Measurements from ENCODE around the gene PLCL2. TPM values are rescaled to one million over a fixed set of nuclear protein-coding genes. Genes with fewer than 3 reads are reported as not detected.

The PLCL2 gene
- total and polyA plus RNA-seq, 2 experiments from 2014 or later = 1.6 to 9.7 TPM

DNA sequence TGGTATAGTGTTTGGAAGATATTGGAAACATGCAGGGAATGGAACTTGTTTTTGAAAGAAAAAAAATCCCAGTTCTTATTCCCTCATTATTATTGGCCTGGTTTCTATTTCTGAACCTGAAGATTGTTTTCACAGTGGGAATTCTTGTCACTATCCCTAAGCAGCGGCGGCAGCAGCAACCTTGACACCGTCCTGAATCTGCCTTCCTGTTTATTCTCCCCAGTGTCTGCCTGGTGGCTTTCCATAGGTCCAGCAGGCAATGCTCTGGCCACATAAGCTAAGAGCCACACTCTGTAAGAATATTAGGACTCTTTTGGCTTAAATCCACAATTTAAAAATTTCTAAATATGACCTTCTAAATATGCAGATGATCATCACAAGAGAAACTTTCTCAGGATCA, 178.0 kb downstream of the PLCL2 start (continued):
- TF ChIP-seq, protein P1, sequence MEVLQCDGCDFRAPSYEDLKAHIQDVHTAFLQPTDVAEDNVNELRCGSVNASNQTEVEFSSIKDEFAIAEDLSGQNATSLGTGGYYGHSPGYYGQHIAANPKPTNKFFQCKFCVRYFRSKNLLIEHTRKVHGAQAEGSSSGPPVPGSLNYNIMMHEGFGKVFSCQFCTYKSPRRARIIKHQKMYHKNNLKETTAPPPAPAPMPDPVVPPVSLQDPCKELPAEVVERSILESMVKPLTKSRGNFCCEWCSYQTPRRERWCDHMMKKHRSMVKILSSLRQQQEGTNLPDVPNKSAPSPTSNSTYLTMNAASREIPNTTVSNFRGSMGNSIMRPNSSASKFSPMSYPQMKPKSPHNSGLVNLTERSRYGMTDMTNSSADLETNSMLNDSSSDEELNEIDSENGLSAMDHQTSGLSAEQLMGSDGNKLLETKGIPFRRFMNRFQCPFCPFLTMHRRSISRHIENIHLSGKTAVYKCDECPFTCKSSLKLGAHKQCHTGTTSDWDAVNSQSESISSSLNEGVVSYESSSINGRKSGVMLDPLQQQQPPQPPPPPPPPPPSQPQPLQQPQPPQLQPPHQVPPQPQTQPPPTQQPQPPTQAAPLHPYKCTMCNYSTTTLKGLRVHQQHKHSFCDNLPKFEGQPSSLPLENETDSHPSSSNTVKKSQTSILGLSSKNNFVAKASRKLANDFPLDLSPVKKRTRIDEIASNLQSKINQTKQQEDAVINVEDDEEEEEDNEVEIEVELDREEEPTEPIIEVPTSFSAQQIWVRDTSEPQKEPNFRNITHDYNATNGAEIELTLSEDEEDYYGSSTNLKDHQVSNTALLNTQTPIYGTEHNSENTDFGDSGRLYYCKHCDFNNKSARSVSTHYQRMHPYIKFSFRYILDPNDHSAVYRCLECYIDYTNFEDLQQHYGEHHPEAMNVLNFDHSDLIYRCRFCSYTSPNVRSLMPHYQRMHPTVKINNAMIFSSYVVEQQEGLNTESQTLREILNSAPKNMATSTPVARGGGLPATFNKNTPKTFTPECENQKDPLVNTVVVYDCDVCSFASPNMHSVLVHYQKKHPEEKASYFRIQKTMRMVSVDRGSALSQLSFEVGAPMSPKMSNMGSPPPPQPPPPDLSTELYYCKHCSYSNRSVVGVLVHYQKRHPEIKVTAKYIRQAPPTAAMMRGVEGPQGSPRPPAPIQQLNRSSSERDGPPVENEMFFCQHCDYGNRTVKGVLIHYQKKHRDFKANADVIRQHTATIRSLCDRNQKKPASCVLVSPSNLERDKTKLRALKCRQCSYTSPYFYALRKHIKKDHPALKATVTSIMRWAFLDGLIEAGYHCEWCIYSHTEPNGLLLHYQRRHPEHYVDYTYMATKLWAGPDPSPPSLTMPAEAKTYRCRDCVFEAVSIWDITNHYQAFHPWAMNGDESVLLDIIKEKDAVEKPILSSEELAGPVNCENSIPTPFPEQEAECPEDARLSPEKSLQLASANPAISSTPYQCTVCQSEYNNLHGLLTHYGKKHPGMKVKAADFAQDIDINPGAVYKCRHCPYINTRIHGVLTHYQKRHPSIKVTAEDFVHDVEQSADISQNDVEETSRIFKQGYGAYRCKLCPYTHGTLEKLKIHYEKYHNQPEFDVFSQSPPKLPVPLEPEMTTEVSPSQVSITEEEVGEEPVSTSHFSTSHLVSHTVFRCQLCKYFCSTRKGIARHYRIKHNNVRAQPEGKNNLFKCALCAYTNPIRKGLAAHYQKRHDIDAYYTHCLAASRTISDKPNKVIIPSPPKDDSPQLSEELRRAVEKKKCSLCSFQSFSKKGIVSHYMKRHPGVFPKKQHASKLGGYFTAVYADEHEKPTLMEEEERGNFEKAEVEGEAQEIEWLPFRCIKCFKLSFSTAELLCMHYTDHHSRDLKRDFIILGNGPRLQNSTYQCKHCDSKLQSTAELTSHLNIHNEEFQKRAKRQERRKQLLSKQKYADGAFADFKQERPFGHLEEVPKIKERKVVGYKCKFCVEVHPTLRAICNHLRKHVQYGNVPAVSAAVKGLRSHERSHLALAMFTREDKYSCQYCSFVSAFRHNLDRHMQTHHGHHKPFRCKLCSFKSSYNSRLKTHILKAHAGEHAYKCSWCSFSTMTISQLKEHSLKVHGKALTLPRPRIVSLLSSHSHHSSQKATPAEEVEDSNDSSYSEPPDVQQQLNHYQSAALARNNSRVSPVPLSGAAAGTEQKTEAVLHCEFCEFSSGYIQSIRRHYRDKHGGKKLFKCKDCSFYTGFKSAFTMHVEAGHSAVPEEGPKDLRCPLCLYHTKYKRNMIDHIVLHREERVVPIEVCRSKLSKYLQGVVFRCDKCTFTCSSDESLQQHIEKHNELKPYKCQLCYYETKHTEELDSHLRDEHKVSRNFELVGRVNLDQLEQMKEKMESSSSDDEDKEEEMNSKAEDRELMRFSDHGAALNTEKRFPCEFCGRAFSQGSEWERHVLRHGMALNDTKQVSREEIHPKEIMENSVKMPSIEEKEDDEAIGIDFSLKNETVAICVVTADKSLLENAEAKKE (CRISPR knock-in tag; IDR thresholded peaks at IDR 0.05) = no peak
- TF ChIP-seq, protein P2, sequence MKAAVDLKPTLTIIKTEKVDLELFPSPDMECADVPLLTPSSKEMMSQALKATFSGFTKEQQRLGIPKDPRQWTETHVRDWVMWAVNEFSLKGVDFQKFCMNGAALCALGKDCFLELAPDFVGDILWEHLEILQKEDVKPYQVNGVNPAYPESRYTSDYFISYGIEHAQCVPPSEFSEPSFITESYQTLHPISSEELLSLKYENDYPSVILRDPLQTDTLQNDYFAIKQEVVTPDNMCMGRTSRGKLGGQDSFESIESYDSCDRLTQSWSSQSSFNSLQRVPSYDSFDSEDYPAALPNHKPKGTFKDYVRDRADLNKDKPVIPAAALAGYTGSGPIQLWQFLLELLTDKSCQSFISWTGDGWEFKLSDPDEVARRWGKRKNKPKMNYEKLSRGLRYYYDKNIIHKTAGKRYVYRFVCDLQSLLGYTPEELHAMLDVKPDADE (IDR thresholded peaks at IDR 0.05) = no peak
- TF ChIP-seq STAT1 (IDR thresholded peaks at IDR 0.05; ENCODE audit: unreplicated experiment) (no peak), EZH2phosphoT487 (IDR thresholded peaks at IDR 0.05; ENCODE audit: unreplicated experiment) (no peak), CREB1 (CRISPR knock-in tag; IDR thresholded peaks at IDR 0.05; ENCODE audit: low read depth) (no peak), ZNF331 (CRISPR knock-in tag; IDR thresholded peaks at IDR 0.05; ENCODE audit: low read depth) (no peak), ZNF114 (CRISPR knock-in tag; IDR thresholded peaks at IDR 0.05) (no peak), EZH2 (IDR thresholded peaks at IDR 0.05; ENCODE audit: low read depth, unreplicated experiment) (no peak), JUNB (IDR thresholded peaks at IDR 0.05; ENCODE audit: unreplicated experiment) (no peak)

DNA sequence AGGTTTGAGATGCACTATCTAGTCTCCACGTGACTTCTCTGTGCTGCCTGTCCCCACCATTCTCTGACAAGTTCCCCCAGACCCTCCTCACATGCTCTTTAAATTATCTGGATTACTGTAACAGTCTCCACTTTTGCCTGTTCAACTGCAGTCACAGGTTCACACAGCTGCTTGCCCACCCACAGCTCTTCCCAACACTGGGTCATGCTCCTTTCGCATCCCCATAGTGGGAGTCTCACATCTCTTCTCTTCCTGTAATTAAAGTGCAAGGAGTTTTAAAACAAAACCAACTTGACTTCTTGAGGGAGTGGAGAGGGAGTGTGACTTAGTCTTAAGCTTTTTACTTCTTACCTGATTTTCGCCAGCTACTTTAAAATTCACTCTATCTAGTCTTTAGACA, 178.8 kb downstream of the PLCL2 start:
- Mint-ChIP-seq H3K36me3 (ENCODE audit: low read depth) (no peaks in the 10 kb centered on the region), H3K4me1 (peaks cover 15% of the 10 kb centered on the region), H3K27me3 (ENCODE audit: insufficient read depth, low read depth, poor library complexity) (peaks cover 1% of the 10 kb centered on the region), H3K9me3 (no peaks in the 10 kb centered on the region; the same call in 2 of the 3 replicates), H3K27ac (no peak overlapping the region), H3K4me3 (no peak overlapping the region)
- no peak for ATAC-seq
- Histone ChIP-seq H3K27me3 (ENCODE audit: insufficient read depth) (no peaks in the 10 kb centered on the region), H3K27ac (ENCODE audit: low read depth) (no peak overlapping the region), H3K36me3 (ENCODE audit: insufficient read depth) (no peaks in the 10 kb centered on the region), H3K9me2 (ENCODE audit: insufficient read depth) (0 out of 2 replicates have a peak, but pooled peaks cover 5% of the 10 kb centered on the region), H3F3A (replicated peaks; ENCODE audit: low read depth) (no peaks in the 10 kb centered on the region), H2AFZ (no peak overlapping the region), H3K4me3 (no peak overlapping the region), H3K79me2 (replicated peaks; ENCODE audit: insufficient read depth) (no peaks in the 10 kb centered on the region), H4K20me1 (replicated peaks; ENCODE audit: insufficient read depth) (no peaks in the 10 kb centered on the region), H3K4me1 (ENCODE audit: insufficient read depth) (peaks cover 25% of the 10 kb centered on the region), H3K4me2 (no peak overlapping the region)
- DNase-seq (ENCODE audit: low spot score) = no peak
- TF ChIP-seq, protein P3, sequence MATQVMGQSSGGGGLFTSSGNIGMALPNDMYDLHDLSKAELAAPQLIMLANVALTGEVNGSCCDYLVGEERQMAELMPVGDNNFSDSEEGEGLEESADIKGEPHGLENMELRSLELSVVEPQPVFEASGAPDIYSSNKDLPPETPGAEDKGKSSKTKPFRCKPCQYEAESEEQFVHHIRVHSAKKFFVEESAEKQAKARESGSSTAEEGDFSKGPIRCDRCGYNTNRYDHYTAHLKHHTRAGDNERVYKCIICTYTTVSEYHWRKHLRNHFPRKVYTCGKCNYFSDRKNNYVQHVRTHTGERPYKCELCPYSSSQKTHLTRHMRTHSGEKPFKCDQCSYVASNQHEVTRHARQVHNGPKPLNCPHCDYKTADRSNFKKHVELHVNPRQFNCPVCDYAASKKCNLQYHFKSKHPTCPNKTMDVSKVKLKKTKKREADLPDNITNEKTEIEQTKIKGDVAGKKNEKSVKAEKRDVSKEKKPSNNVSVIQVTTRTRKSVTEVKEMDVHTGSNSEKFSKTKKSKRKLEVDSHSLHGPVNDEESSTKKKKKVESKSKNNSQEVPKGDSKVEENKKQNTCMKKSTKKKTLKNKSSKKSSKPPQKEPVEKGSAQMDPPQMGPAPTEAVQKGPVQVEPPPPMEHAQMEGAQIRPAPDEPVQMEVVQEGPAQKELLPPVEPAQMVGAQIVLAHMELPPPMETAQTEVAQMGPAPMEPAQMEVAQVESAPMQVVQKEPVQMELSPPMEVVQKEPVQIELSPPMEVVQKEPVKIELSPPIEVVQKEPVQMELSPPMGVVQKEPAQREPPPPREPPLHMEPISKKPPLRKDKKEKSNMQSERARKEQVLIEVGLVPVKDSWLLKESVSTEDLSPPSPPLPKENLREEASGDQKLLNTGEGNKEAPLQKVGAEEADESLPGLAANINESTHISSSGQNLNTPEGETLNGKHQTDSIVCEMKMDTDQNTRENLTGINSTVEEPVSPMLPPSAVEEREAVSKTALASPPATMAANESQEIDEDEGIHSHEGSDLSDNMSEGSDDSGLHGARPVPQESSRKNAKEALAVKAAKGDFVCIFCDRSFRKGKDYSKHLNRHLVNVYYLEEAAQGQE (IDR thresholded peaks at IDR 0.05; ENCODE audit: unreplicated experiment) = no peak

Data from GM23338 (cell line).